NCI-H2029 treated with DMSO at 0.1 percent for 48 hours (cell line): ENCODE data around the gene HCN3.

Experiments used
- DNase-seq: peaks from one replicate; lab custom pipeline; 2025; lab: John Stamatoyannopoulos, UW

HCN3 gene

DNA sequence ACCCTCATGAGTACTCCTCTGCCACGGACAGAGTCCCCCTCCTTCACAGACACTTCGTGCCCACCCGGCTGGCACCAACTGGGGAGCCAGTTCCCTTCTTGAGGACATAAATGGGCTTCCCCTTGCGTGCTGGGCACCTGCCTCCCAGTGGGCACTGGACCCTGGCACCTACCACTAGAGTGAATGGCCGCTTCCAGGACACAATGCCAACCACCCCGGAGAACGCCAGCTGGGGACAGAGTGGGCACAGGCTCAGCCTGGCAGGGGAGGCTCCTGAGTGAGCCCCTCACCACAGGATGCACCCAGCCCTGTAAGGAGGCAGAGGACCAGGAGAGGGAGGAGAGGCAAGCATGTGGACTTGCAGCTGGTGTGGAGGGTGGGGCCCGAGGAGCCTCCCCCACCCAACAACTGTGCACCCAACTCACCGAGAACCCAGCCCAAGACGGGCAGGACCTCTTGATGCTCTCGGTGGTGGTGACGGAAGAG is 23.0 kb upstream of the HCN3 start:
- DNase-seq, result no peak

DNA sequence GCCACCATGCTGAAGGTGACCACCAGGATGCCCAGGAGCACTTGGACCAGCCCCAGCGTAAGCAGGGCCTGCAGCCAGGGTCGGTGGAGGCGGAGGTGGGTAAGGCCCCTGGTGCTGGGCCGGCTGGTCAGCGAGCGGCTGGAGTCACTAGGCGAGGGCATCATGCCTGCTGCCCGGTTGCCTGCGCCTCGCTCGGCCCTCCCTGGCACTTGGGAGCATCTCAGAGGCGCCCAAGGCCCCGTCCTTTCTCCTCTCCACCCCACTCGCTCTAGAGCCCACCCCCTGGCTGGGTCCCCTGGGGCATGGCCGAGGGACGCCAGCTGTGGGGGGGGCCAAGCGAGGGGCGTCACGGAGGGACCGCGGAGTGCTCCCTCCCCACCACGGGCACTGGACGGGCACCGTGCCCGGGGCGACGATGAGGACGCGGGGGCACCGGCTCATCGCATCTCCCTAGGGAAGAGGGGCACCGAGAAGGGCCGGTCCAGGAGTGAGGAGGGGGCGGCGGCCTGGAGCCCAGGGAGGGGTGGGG is 22.5 kb upstream of the HCN3 start:
- no peak for DNase-seq

DNA sequence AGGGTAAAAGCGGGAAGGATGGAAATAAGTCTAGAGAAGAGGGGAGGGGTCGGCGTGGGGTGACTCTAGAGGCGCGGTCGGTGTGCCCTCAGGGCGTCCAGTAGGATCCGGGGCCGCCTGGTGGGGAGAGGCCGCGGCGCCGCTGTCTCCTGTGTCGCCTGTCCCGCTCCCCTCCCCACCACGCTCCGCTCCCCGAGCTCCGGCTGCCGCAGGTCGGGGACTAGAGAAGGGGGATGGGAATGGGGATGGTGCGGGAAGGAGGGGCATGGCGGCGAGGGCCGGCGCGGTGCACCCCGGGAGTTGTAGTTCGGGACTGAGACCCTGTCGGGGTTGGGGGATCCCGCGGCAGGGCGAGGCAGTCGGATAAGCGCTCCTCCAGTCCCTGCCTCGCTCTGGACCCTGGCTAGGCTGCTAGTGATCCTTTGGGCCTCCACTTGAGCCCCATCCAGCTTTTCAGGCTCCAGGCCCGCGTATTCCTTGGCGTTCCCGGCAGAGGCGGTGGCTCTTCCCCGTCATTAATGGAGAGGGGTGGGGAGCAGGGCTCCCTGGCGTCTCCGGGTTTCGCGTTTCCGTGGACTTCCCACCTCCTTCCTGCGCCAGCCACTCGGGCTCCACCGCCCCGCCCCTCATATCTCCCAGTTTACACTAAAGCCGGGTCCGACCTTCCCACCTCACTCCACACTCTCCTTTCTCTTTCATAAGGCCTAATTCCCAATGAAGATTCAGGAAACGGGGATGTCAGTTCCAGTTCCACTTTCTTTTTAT is 21.8 kb upstream of the HCN3 start, which contains the start of gene ENTREP3:
Gene ENTREP3 (minus strand): TSS at position 241 of the 765 bp plus-strand sequence. CDS start 606 bp downstream, outside the sequence.
- DNase-seq, result peak; percentile 44

DNA sequence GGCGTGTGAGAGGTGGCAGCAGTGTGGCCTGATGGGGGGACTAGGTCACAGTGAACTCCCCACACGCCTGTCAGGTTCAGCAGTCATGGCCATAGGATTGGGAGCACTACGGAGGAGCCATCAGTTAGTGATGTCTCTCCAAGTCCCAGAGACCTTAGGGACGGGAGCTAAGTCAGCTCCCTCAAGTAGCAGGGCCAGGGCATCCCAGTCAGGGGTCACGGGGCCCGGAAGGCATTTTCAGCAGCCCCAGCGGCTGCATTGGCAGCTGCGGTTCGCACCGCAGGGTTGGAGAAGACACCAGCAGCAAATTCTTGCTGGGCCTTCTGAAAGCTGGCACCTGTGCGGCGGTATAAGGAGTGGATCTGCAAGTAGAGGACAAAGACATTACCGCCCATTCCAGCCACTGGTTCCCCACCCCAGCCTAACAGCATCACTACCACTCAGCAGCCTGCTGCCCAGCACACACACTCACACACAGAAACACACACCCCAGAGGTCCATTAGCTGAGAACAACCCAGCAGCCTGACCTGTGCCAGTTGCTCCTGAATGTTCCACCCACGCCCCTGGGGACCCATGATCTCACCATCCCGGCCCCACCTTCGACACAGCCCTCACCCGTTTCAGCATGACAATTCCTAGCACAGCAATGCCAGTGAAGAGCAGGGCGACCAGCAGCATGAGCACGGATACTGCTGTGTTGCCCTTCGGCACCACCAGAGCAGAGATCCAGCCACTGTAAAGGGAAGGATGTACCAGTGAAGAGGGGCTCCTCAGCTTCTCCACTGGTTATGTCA is 21.0 kb upstream of the HCN3 start:
- no peak for DNase-seq

DNA sequence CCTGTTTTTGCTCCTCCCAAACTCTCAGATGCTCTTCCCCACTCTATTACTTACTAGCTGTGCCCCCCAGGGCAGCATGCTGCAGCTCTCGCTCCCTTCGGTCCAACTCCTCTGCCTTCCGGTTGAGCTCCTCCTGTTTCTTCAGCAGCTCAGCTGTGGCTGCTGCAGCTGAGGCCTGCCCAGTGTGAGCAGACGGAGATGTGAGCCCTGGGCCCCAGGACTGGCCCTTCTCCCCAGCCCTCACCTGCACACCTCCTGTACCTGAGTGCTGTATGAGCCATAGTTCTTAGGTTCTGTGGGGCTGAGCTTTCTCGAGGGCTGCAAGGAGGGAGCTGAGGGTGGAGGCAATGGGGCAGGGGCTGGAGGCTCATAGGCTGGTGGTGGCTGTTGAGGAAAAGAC is 17.0 kb upstream of the HCN3 start:
- no peak for DNase-seq

DNA sequence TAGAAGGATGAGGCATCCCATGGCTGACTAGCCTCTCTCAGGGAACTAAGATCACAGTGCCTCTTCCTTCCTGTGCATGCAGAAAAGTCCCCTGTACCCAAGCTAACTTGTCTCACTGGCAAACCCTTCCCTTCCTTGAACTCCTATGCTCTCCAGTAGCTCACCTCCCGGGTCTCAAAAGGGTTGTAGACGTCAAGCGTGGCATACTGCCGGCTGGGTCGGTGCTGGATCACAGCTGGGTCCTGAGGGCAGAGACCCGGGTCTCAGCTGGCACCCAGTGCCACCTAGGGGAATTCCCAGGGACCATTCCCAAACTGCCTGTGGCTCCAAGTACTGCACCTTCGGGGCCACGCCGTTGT is 15.8 kb upstream of the HCN3 start:
- no peak for DNase-seq

DNA sequence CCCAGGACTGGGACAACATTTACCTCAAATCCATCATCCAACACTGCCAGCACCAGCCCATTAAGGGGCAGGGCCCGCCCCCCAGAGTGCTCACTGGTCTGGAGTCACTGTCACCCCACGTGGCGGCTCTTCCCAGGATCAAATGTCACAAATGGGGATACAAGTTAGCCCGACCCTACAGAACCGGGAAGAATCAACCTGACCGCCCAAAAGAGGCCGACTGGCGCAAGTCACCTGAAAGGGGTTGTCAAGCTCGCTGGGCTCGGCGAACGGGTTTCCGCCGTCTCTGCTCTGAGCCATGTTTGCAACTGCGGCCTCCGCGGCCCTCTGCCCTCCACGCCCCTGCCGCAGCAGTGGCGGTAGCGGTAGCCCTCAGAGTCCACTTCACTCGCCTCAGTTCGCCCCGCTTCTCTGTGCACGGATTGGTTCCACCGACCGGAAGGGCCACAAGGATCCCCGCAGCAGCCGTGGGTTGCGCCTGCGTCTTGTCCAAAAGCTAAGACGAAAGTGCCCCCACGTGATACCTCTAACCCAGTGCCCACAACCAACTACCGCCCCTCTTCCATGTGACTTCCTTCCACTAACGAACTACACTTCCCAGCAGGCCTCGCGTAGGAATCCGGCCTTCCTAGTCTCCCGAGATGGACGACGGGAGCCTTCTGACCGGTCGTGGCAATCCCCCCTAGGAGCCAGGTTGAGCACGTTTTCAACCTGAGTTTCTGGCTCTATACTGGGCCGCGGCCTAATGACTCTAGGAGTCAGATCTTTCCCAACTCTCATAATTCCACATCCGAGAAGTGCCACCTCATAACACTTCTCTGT is 15.2 kb upstream of the HCN3 start, which contains the start of gene SCAMP3:
Gene SCAMP3 (minus strand): TSS at position 509 of the 822 bp plus-strand sequence. CDS start 209 bp downstream, at position 300.
- DNase-seq, result peak; percentile 97

DNA sequence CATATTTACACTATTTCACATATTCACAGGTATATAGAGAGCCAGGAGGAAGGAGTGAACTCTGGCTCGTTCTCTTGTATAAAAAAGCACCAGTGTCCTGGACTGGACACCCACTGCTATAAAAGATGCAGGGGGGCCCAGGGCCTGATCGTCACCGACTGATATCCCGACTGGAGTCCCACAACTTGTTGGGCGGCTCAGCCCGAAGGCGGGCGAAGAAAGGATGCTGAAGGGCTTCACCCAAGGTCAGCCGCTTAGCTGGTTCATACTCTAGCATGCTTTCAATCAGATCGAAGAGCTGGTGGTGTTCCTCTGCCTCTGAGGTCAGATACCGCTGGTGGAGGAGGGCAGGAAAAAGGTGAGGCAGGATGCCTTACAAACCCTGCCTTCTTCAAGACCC is 14.2 kb upstream of the HCN3 start:
- no peak for DNase-seq

DNA sequence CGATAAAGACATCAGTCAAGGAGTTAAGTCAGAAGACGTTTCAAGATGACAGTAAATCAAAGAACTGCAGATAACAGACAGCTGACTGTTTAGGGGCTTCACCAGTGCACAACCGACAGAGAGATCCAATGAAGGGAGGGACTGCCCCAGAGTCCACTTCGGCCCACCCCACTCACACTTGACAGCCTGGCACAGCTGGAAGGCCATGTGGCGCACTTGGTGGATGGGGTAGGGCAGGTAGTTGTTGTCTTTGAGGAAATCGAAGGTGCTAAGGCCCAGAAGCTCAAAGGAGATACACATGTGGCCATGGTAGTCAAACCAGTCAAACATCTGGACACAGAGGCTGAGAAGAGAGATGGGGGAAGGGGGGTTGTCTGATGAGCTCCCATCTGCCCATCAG is 10.7 kb upstream of the HCN3 start:
- DNase-seq, result no peak

DNA sequence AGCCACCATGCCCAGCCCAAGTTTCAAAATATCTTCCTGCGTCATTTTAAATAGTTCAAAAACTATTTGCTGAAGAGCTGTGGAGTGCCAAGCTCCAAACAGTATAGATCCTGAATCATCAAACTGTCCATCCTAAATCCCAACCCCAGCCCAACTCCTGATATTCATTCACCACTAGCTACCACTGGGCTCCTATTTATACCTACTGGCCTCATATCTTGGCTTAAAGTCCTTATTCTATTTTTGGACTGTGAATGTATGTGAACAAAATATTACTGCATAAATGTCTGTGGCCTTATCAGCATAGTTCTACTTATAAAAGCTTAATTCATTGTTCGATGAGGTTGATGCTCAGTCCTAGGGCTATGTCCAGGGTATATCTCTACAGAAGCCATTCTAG is 9.9 kb upstream of the HCN3 start:
- DNase-seq, result no peak

DNA sequence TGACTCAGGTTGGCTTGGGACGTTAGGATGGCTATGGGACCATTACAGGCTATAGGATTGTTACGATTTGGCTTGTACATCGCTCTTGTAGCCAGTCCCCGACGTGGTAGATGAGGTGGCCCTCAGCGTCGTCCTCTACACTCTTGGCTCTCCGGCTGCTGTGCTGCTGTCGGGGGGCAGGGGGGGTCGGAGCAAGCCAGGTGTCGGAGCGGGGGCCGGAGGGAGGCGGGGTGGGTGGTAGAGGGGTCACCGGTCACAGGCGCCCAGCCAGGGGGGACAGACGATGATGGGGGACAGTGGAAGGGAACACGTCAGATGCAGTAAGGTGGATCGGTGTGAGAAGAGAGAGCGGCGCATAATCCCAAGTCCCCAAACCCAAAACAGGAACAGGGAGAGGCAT is 8.6 kb upstream of the HCN3 start:
- no peak for DNase-seq

DNA sequence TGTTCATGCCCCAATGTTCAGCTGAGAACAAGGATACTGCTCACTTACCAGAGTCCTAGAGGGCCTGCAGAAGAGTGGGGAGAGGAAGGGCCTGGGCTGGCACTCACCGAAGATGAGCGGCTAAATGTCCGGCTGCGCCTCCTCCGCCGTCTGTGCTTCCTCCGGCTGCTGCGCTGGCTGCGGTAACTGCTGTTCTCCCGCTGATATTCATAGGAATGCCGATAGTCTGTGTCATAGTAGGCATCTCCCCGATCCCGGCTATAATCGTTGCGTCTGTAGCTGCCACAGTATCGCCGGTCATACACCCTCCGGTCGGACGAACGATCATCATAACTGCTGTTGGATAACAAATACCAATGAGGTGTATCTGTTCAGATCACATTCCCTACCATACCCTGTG is 7.9 kb upstream of the HCN3 start:
- no peak for DNase-seq

DNA sequence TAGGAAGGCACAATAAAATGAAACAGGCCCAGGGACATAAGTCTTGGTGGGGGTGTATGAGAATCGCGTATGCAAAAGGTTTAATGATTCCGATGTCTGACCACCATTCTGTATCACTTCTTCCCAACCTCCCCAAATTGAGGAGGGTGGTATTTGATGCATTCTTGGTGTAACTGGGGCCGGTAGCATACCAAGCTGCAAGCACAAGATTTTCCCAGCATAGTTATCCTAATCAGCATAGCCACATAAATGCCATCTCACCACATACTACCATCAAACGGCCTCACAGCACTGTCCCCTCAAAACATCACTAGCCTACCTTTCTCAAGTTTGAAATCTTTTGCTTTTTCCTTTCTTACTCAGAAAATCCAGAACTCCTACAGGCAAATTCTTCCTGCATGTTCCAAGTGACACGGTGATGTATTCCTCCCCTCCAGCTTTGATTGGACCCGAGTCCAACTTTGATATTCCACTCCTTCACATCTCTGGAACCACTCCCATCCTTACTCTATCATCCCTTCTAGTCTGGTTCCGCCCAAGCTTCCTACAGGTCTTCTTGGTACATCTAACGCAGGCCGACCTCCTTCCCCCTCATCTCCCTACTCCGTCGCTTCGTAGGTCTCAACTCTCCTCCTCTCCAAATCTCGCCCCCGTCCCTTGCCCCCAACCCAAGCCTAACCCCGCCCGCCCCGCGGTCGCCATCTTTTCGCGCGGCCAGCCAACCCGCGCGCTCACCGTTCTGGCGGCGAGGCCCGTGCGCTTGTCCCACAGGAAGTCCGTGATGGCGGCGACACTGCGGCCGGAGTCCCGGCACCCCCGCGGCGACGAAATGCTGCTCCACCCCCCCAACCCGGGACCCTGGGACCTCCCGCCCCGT is 4.6 kb upstream of the HCN3 start:
- no peak for DNase-seq

DNA sequence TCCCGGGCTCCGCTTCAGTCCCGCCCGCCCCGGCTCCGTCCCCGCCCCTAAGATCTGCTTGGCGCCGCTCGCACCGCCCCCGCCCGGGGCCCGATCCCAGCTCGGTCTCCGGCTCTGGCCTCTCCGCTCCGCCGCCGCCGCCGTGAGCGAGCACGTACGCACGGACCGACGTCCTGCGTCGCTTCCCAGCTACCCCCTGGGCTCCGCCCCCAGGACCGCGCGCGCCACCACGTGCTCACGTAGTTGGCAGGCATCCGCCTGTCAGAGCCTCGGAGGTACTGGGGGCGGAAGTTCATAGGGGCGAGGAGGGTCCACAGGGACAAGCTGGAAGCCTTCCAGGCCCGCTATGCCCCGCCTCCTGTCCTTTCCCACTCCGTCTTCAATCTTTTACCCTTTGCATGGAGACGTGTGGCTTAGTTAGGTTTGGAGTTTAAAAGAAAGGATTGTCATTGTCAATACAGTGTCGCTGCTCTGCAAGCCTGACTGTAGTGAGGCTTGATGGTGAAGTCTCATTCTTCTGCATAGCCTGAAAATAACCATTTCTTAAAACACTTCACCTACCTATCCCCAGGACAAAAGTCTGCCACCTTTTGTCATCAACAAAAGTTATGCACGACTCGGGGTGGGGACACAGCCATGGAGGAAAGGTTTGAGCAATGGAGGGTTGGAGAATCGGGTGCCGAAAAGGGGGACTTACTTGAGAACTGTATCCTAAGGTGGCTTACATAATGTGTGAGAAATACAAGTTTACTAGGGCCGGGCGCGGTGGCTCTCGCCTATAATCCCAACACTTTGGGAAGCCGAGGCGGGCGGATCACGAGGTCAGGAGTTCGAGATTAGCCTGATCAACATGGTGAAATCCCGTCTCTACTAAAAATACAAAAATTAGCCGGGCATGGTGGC is 3.7 kb upstream of the HCN3 start, which contains the start of gene CLK2:
Gene CLK2 (minus strand): TSS at position 162 of the 903 bp plus-strand sequence. CDS start 2,527 bp downstream, outside the sequence.
- peak; percentile 85 for DNase-seq

DNA sequence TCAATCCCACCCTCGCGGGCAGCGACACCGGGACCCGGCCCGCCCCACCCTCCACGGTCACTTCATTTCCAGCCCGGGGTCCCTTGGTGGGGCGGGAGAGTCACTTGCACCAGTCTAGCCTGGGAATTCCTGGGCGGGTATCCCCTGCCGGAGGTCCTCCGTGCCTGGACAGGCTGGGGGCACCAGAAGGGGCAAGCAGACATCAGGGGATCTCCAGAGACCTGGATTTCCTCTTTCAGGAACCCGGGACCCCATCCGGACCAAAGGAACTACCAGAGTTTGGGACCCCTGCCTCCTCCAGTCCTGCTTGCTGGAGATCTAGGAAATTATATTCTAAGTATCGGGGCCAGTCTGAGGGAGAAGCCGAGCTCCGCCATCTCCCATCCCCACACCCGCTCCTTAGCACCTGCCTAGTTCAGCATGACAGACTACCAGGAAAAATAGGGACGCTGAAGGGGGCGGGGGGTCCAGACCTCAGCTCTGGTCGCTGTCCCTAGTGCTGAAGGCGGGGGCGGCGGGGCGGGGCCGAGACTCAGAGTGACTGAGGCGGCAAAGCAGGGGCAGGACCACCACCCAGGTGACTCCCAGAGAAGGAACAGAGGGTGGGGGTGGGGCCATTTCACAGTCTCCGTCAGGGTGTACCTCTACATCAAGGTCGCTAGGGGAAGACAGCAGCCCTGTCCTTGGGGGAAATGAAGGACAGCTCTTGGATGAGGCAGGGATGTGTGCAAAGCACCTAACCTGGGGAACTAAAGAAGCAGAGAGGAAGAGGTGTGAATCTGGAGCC is 832 bp downstream of the HCN3 start:
- DNase-seq, result peak; percentile 9

DNA sequence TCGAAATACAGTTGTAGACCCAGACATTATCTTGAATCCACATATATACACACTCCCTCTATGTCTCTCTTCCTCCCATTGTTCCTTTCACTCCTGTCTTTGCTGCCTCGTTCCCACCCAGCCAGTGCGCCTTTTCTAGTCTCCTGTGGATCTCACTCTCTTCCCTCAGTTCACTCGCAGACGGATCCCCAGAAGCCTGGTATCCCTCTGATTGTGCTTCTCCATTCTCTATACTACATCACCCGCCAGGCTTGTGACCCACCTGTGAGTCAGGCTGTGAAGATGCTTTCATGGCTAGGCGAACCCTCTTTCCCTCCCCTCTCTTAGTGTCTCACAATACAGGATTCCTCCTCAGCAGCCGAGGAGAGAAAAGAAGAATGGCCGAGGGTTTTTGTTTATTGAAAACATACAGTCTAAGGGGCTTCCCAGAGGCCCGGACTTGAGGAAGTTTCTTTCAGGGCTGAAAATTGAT is 1.5 kb downstream of the HCN3 start:
- no peak for DNase-seq

DNA sequence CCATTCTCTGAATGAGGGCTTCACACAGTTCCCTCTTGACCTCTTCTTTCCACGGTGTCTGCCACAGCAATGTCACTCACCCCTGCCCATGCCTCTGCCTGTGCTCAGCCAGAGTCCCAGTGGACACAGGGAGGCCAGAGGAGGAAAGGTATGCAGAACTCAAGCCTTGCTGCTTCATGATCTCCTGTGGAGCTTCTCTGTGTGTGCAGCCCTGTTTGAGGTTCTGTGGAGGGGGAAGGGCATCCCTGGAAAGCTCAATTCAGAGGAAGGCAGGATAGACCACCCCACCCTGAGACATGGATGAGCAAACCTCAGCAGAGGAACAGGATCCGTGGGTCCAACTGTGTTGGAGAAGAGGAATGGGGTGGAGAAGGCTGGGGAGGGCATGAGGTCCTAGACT is 2.0 kb downstream of the HCN3 start:
- DNase-seq, result no peak

DNA sequence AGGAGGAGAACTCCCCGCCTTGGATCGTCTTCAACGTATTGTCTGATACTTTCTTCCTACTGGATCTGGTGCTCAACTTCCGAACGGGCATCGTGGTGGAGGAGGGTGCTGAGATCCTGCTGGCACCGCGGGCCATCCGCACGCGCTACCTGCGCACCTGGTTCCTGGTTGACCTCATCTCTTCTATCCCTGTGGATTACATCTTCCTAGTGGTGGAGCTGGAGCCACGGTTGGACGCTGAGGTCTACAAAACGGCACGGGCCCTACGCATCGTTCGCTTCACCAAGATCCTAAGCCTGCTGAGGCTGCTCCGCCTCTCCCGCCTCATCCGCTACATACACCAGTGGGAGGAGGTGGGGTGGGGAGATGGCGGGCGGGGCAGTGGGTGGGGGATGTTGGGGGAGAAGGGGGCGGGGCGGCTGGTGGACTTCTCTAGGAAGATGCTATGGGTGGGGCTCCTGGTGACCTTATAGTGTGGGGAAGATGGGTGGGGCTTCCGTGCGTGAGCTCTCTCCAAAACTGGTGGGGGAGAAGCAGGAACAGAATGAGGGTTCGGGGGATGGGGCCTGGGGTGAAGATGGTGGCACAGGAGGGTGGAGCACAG is 5.3 kb downstream of the HCN3 start:
- DNase-seq, result no peak
